ENCODE results near the gene RECK. TPM values are rescaled to one million over a fixed set of nuclear protein-coding genes. Genes with fewer than 3 reads are reported as not detected.
A peak's percentile ranks its signal among the peaks of the same experiment; 100 is the strongest.

Gene RECK
- total and polyA plus RNA-seq, 2 experiments from 2014 or later = 8.1 to 11.6 TPM

- Histone ChIP-seq H2AFZ (no peak overlapping the region), H4K20me1 (replicated peaks; ENCODE audit: insufficient read depth) (no peaks in the 10 kb centered on the region), H3K4me2 (peak overlapping the region; percentile 42; the same call in 1 of the 2 replicates), H3F3A (replicated peaks; ENCODE audit: low read depth) (no peaks in the 10 kb centered on the region), H3K9me2 (ENCODE audit: insufficient read depth) (no peaks in the 10 kb centered on the region), H3K4me1 (ENCODE audit: insufficient read depth) (peaks cover 22% of the 10 kb centered on the region), H3K27ac (ENCODE audit: low read depth) (peak overlapping the region; percentile 11), H3K36me3 (ENCODE audit: insufficient read depth) (no peaks in the 10 kb centered on the region), H3K79me2 (replicated peaks; ENCODE audit: insufficient read depth) (no peaks in the 10 kb centered on the region), H3K4me3 (no peak overlapping the region), H3K27me3 (ENCODE audit: insufficient read depth) (no peaks in the 10 kb centered on the region)
- DNase-seq (ENCODE audit: low spot score) = peak; percentile 24
- no peak overlapping the region for H3K4me3 Mint-ChIP-seq
- no peak for ATAC-seq
- H3K4me1 Mint-ChIP-seq = peaks cover 25% of the 10 kb centered on the region
- H3K36me3 Mint-ChIP-seq (ENCODE audit: low read depth) = peaks cover 1% of the 10 kb centered on the region; the same call in 1 of the 3 replicates
- no peak for TF ChIP-seq POLR2AphosphoS5 (IDR thresholded peaks at IDR 0.05; ENCODE audit: low read depth)
- TF ChIP-seq JUNB (IDR thresholded peaks at IDR 0.05; ENCODE audit: unreplicated experiment) = no peak
- no peak for TF ChIP-seq ZNF331 (CRISPR knock-in tag; IDR thresholded peaks at IDR 0.05; ENCODE audit: low read depth)
- TF ChIP-seq EZH2phosphoT487 (IDR thresholded peaks at IDR 0.05; ENCODE audit: unreplicated experiment) = no peak
- no peak for TF ChIP-seq STAT1 (IDR thresholded peaks at IDR 0.05; ENCODE audit: unreplicated experiment)
- TF ChIP-seq CREB1 (CRISPR knock-in tag; IDR thresholded peaks at IDR 0.05; ENCODE audit: low read depth) = no peak
- TF ChIP-seq ZNF114 (CRISPR knock-in tag; IDR thresholded peaks at IDR 0.05) = no peak
- no peak for TF ChIP-seq REST (IDR thresholded peaks at IDR 0.05; ENCODE audit: unreplicated experiment)
- TF ChIP-seq, protein P1, sequence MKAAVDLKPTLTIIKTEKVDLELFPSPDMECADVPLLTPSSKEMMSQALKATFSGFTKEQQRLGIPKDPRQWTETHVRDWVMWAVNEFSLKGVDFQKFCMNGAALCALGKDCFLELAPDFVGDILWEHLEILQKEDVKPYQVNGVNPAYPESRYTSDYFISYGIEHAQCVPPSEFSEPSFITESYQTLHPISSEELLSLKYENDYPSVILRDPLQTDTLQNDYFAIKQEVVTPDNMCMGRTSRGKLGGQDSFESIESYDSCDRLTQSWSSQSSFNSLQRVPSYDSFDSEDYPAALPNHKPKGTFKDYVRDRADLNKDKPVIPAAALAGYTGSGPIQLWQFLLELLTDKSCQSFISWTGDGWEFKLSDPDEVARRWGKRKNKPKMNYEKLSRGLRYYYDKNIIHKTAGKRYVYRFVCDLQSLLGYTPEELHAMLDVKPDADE (IDR thresholded peaks at IDR 0.05) = no peak
- TF ChIP-seq EZH2 (IDR thresholded peaks at IDR 0.05; ENCODE audit: low read depth, unreplicated experiment) = no peak
- TF ChIP-seq NANOG (IDR thresholded peaks at IDR 0.05; ENCODE audit: borderline replicate concordance) = no peak
- TF ChIP-seq, protein P2, sequence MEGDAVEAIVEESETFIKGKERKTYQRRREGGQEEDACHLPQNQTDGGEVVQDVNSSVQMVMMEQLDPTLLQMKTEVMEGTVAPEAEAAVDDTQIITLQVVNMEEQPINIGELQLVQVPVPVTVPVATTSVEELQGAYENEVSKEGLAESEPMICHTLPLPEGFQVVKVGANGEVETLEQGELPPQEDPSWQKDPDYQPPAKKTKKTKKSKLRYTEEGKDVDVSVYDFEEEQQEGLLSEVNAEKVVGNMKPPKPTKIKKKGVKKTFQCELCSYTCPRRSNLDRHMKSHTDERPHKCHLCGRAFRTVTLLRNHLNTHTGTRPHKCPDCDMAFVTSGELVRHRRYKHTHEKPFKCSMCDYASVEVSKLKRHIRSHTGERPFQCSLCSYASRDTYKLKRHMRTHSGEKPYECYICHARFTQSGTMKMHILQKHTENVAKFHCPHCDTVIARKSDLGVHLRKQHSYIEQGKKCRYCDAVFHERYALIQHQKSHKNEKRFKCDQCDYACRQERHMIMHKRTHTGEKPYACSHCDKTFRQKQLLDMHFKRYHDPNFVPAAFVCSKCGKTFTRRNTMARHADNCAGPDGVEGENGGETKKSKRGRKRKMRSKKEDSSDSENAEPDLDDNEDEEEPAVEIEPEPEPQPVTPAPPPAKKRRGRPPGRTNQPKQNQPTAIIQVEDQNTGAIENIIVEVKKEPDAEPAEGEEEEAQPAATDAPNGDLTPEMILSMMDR (conservative IDR thresholded peaks at IDR 0.05; ENCODE audit: low read depth in 2 of 2) = no peak
- TF ChIP-seq ZNF462 (CRISPR knock-in tag; IDR thresholded peaks at IDR 0.05) = no peak
- no peaks in the 10 kb centered on the region for H3K9me3 Mint-ChIP-seq
- peak overlapping the region; percentile 83 for H3K27ac Mint-ChIP-seq
- peaks cover under 1% of the 10 kb centered on the region for H3K27me3 Mint-ChIP-seq (ENCODE audit: insufficient read depth, low read depth, poor library complexity)
These were observed 55.9 kb downstream of the RECK start for GRCh38 chr9:36092509-36093215.
